H1 (cell line): ENCODE measurements around the gene LHCGR. TPM values are rescaled to one million over a fixed set of nuclear protein-coding genes. Genes with fewer than 3 reads are reported as not detected.

Experiments used
- CTCF ChIA-PET: fragments of 300-600 bp; sonication (Branson Sonifier 250); formaldehyde crosslinking; loops from one replicate; lab custom pipeline; 2021; ENCODE audit not compliant: partially characterized antibody; lab: Charles Lee
- POLR2A ChIA-PET: fragments of 300-600 bp; sonication (Branson Sonifier 250); formaldehyde crosslinking; loops from one replicate; lab custom pipeline; 2021; ENCODE audit warnings: inconsistent platforms; ENCODE audit not compliant: partially characterized antibody; lab: Charles Lee
- DNase-seq, 2 experiments: peaks; one replicate each; pipeline versions ENCODE4 v3.0.0 to v3.0.0-alpha.2; 2010 to 2022; ENCODE audit warnings: low spot score in 2 of 2, low read depth in 1 of 2, mixed read lengths in 1 of 2
- FAIRE-seq: peaks from 2 replicates; lab custom pipeline; 2011; peaks lifted over from hg19 to GRCh38; lab: Jason Lieb, UNC
- H2AFZ ChIP-seq: 2 replicates; pipeline ENCODE4 v1.8.1; 2012; ENCODE audit warnings: low read length, inconsistent platforms
- H2AK5ac ChIP-seq: 2 replicates; pipeline ENCODE4 v1.6.1; 2013; ENCODE audit warnings: low read depth, low read length
- H2BK120ac ChIP-seq: replicated peaks from 2 replicates; pipeline ENCODE3; 2013; ENCODE audit warnings: low read depth, low read length, inconsistent platforms
- H2BK12ac ChIP-seq: 2 replicates; pipeline ENCODE4 v1.6.1; 2013; ENCODE audit warnings: low read depth, low read length
- H2BK15ac ChIP-seq: 2 replicates; pipeline ENCODE4 v1.6.1; 2013; ENCODE audit warnings: low read length
- H2BK20ac ChIP-seq: 2 replicates; pipeline ENCODE4 v1.6.1; 2013; ENCODE audit warnings: low read length
- H2BK5ac ChIP-seq: 2 replicates; pipeline ENCODE4 v1.6.1; 2013; ENCODE audit warnings: low read depth, low read length
- H3K14ac ChIP-seq: 2 replicates; pipeline ENCODE4 v1.6.1; 2013; ENCODE audit warnings: inconsistent platforms; ENCODE audit not compliant: insufficient read length
- H3K18ac ChIP-seq: 2 replicates; pipeline ENCODE4 v1.6.1; 2013; ENCODE audit warnings: low read length; ENCODE audit errors: extremely low read depth
- H3K23ac ChIP-seq: 2 replicates; pipeline ENCODE4 v1.6.1; 2013; ENCODE audit warnings: inconsistent platforms; ENCODE audit not compliant: insufficient read length
- H3K23me2 ChIP-seq: 2 replicates; pipeline ENCODE4 v1.6.1; 2013; ENCODE audit warnings: low read depth, low read length
- H3K27ac ChIP-seq: 2 replicates; pipeline ENCODE4 v1.6.1; 2011; ENCODE audit warnings: low read depth, low read length, inconsistent platforms
- H3K27me3 ChIP-seq, 4 experiments: replicated peaks in 1 of 4; 1 replicate in 1 of 4; 2 replicates in 3 of 4; pipeline versions ENCODE4 v1.6.1 to v1.8.1; 2011 to 2013; ENCODE audit warnings: low read length in 3 of 4, mild to moderate bottlenecking in 3 of 4, inconsistent platforms in 2 of 4, mixed read lengths in 2 of 4, moderate library complexity in 1 of 4; ENCODE audit not compliant: control insufficient read depth in 3 of 4, insufficient read depth in 3 of 4; ENCODE audit errors: extremely low read depth in 1 of 4
- H3K36me3 ChIP-seq, 4 experiments: 2 replicates each; pipeline versions ENCODE4 v1.6.1 to v1.8.1; 2011 to 2013; ENCODE audit warnings: mild to moderate bottlenecking in 4 of 4, low read length in 3 of 4, moderate library complexity in 2 of 4, control low read depth in 1 of 4, inconsistent platforms in 1 of 4; ENCODE audit not compliant: insufficient read depth in 4 of 4, control insufficient read depth in 2 of 4
- H3K4ac ChIP-seq: replicated peaks from 2 replicates; pipeline ENCODE3; 2013; ENCODE audit warnings: low read length, low read depth, mixed read lengths, inconsistent platforms; ENCODE audit not compliant: insufficient read length
- H3K4me1 ChIP-seq, 4 experiments: replicated peaks in 1 of 4; 1 replicate in 1 of 4; 2 replicates in 3 of 4; pipeline versions ENCODE4 v1.6.1 to v1.8.1; 2011 to 2013; ENCODE audit warnings: low read length in 3 of 4, inconsistent platforms in 2 of 4, mixed read lengths in 1 of 4; ENCODE audit not compliant: insufficient read depth in 4 of 4, control insufficient read depth in 3 of 4
- H3K4me2 ChIP-seq, 2 experiments: 2 replicates each; pipeline versions ENCODE4 v1.6.1 to v1.8.1; 2011 to 2013; ENCODE audit warnings: low read depth in 2 of 2, low read length in 2 of 2, control low read depth in 1 of 2, inconsistent platforms in 1 of 2, mild to moderate bottlenecking in 1 of 2; ENCODE audit not compliant: insufficient read depth in 1 of 2
- H3K4me3 ChIP-seq, 4 experiments: fragments of 200-600, 300-600 bp in 1 of 4; sonication (generic), shearing (Covaris generic), sonication (Bioruptor Twin) in 1 of 4; 2 replicates each; pipeline versions ENCODE4 v1.5.1 to v1.8.1; 2011 to 2016; ENCODE audit warnings: low read length in 4 of 4, low read depth in 3 of 4, control low read depth in 2 of 4, inconsistent platforms in 2 of 4, mild to moderate bottlenecking in 2 of 4, mixed read lengths in 1 of 4, moderate library complexity in 1 of 4; ENCODE audit not compliant: insufficient read depth in 2 of 4; ENCODE audit errors: extremely low read depth in 1 of 4
- H3K56ac ChIP-seq: replicated peaks from 2 replicates; pipeline ENCODE3; 2013; ENCODE audit warnings: low read depth, mild to moderate bottlenecking, mixed read lengths, low read length, inconsistent platforms; ENCODE audit not compliant: insufficient read length
- H3K79me1 ChIP-seq: 2 replicates; pipeline ENCODE4 v1.6.1; 2013; ENCODE audit warnings: low read depth, low read length, control low read depth
- H3K79me2 ChIP-seq, 2 experiments: 2 replicates each; pipeline versions ENCODE4 v1.6.1 to v1.8.1; 2012 to 2013; ENCODE audit warnings: low read length in 2 of 2, mild to moderate bottlenecking in 2 of 2, inconsistent platforms in 1 of 2; ENCODE audit not compliant: insufficient read depth in 2 of 2, control insufficient read depth in 1 of 2
- H3K9ac ChIP-seq, 4 experiments: replicated peaks in 1 of 4; 1 replicate in 1 of 4; 2 replicates in 3 of 4; pipeline versions ENCODE4 v1.6.1 to v1.8.1; 2011 to 2013; ENCODE audit warnings: low read depth in 3 of 4, low read length in 3 of 4, control low read depth in 2 of 4, mild to moderate bottlenecking in 2 of 4, moderate library complexity in 2 of 4, inconsistent platforms in 1 of 4; ENCODE audit errors: extremely low read depth in 1 of 4
- H3K9me3 ChIP-seq, 2 experiments: 2 replicates each; pipeline versions ENCODE4 v1.6.1 to v1.8.1; 2012 to 2013; ENCODE audit warnings: mild to moderate bottlenecking in 2 of 2, moderate library complexity in 2 of 2, control low read depth in 1 of 2, inconsistent platforms in 1 of 2, low read depth in 1 of 2, low read length in 1 of 2, mixed read lengths in 1 of 2; ENCODE audit not compliant: insufficient read depth in 2 of 2
- H4K20me1 ChIP-seq, 2 experiments: replicated peaks in 1 of 2; 2 replicates each; pipeline versions ENCODE3 to v1.8.1; 2011 to 2013; ENCODE audit warnings: inconsistent platforms in 2 of 2, low read length in 2 of 2, mild to moderate bottlenecking in 1 of 2; ENCODE audit not compliant: insufficient read depth in 2 of 2, control insufficient read depth in 1 of 2
- H4K5ac ChIP-seq: 2 replicates; pipeline ENCODE4 v1.6.1; 2013; ENCODE audit warnings: low read length, low read depth, mixed read lengths, inconsistent platforms; ENCODE audit not compliant: insufficient read length
- H4K8ac ChIP-seq: 2 replicates; pipeline ENCODE4 v1.8.0; 2013; ENCODE audit warnings: mild to moderate bottlenecking, moderate library complexity, low read length, inconsistent platforms; ENCODE audit not compliant: insufficient read depth; ENCODE audit errors: extremely low read depth
- H4K91ac ChIP-seq: replicated peaks from 2 replicates; pipeline ENCODE3; 2013; ENCODE audit warnings: low read length, mixed read lengths, inconsistent platforms; ENCODE audit not compliant: insufficient read length
- SUZ12 ChIP-seq: fragments of 200-600 bp; sonication (generic); IDR thresholded peaks from 2 replicates; pipeline ENCODE4 v1.6.1; 2012; ENCODE audit warnings: mild to moderate bottlenecking, inconsistent platforms, low read length, moderate library complexity, mixed read lengths
- WGBS, 2 experiments: shearing (Covaris generic) in 1 of 2; methylation state at CpG; one replicate each; pipeline versions ENCODE4 v1.1.6 to v1.1.7; 2013 to 2015; ENCODE audit warnings: low lambda C conversion rate in 2 of 2, mixed read lengths in 2 of 2, inconsistent platforms in 1 of 2, low coverage in 1 of 2, missing lambda C conversion rate in 1 of 2; ENCODE audit not compliant: insufficient replicate concordance in 2 of 2, insufficient coverage in 1 of 2, insufficient read length in 1 of 2; ENCODE audit errors: extremely low coverage in 1 of 2, missing lambda C conversion rate in 1 of 2; 5-methylcytosine and 5-hydroxymethylcytosine counted together
- polyA plus RNA-seq, 7 experiments: library from polyadenylated mRNA; depleted of rRNA in 3 of 7; stranded (reverse) in 5 of 7; unstranded in 2 of 7; fragments of >200 nt in 5 of 7; fragments of 200-250 nt in 2 of 7; gene quantifications; 1 replicate in 5 of 7; 2 replicates in 1 of 7; 4 replicates in 1 of 7; pipeline versions ENCODE4 v1.2.1 to v1.2.3, GENCODE V29; 2011 to 2013; ENCODE audit warnings: missing spikeins in 2 of 7, mixed read lengths in 2 of 7
- total RNA-seq: library from RNA; stranded (reverse); fragmentation: NEBNext Ultra II Directional; extraction: Animal tissue kit (Norgen Biotek cat#: 25700); gene quantifications from 2 replicates; pipeline ENCODE4 v1.2.1, GENCODE V29; 2021

The LHCGR gene
- total and polyA plus RNA-seq, 2 of the 8 experiments (the other 6 are each of a cell fraction or from before 2014, with no cell fraction given): 0.30 to 0.73 TPM

- Histone ChIP-seq H2BK15ac (no peak overlapping the region), H4K20me1 (no peaks in the 10 kb centered on the region), H2AK5ac (no peak overlapping the region), H3K27me3 (no peaks in the 10 kb centered on the region), H4K5ac (no peak overlapping the region), H3K4ac (no peak overlapping the region), H2BK120ac (no peak overlapping the region), H4K91ac (no peak overlapping the region), H2BK20ac (no peak overlapping the region), H3K27ac (no peak overlapping the region), H3K14ac (no peak overlapping the region), H3K18ac (no peak overlapping the region), H2AFZ (no peak overlapping the region), H2BK12ac (no peak overlapping the region), H3K23me2 (no peaks in the 10 kb centered on the region; the same call in 1 of the 2 replicates), H2BK5ac (no peak overlapping the region), H3K23ac (no peak overlapping the region), H3K4me3 (no peak overlapping the region), H3K9me3 (no peaks in the 10 kb centered on the region), H3K56ac (no peak overlapping the region), H3K79me1 (no peaks in the 10 kb centered on the region), H3K4me2 (no peak overlapping the region), H3K79me2 (no peaks in the 10 kb centered on the region), H3K36me3 (no peaks in the 10 kb centered on the region), H3K9ac (no peak overlapping the region), H3K4me1 (peaks cover 0 to 7% (median 5%) of the 10 kb centered on the region in 4 experiments; a peak in 3 of 7 replicates), H4K8ac (no peak overlapping the region)
- DNase-seq: no peak
- 79% methylated on average over 8 of the region's 8 CpGs; no CpG with 5 or more reads in 1 of the 2 experiments for WGBS, 2 experiments
- FAIRE-seq: no peak
- POLR2A ChIA-PET: no interaction called here
- CTCF ChIA-PET: no interaction called here
- no peak for TF ChIP-seq SUZ12
Measured at GRCh38 chr2:48787580-48787979, 32.1 kb upstream of the LHCGR start.
